HEK293T (cell line): ENCODE results near the gene PRAC1.

ENCODE experiments used
- BHLHE40 ChIP-seq: fragments of 450-650 bp; IDR thresholded peaks from 2 replicates; pipeline ENCODE4 v1.6.1; 2016; ENCODE audit warnings: mild to moderate bottlenecking, moderate library complexity, borderline replicate concordance
- CTBP1 ChIP-seq: fragments of 450-650 bp; IDR thresholded peaks from 2 replicates; pipeline ENCODE4 v1.6.1; 2016; ENCODE audit warnings: borderline replicate concordance
- ELF4 ChIP-seq: fragments of 450-650 bp; IDR thresholded peaks from 2 replicates; pipeline ENCODE4 v1.6.1; 2017; ENCODE audit warnings: antibody characterized with exemption
- FOXA1 ChIP-seq: fragments of 450-650 bp; IDR thresholded peaks from 2 replicates; pipeline ENCODE4 v1.6.1; 2016; ENCODE audit warnings: mild to moderate bottlenecking
- FOXK2 ChIP-seq: fragments of 450-650 bp; IDR thresholded peaks from 2 replicates; pipeline ENCODE4 v1.6.1; 2016; ENCODE audit warnings: mild to moderate bottlenecking
- FOXM1 ChIP-seq: fragments of 450-650 bp; IDR thresholded peaks from 2 replicates; pipeline ENCODE4 v1.6.1; 2017; ENCODE audit warnings: mild to moderate bottlenecking, borderline replicate concordance
- NFRKB ChIP-seq: fragments of 450-650 bp; IDR thresholded peaks from 2 replicates; pipeline ENCODE4 v1.6.1; 2016; ENCODE audit warnings: mild to moderate bottlenecking, moderate library complexity
- SP1 ChIP-seq: fragments of 450-650 bp; IDR thresholded peaks from 2 replicates; pipeline ENCODE4 v1.6.1; 2017
- SUZ12 ChIP-seq: fragments of 450-650 bp; IDR thresholded peaks from 2 replicates; pipeline ENCODE4 v1.6.1; 2016; ENCODE audit warnings: mild to moderate bottlenecking
- TARDBP ChIP-seq: fragments of 450-650 bp; IDR thresholded peaks from 2 replicates; pipeline ENCODE4 v1.6.1; 2016
- ZNF384 ChIP-seq: fragments of 450-650 bp; IDR thresholded peaks from 2 replicates; pipeline ENCODE4 v1.6.1; 2016
- TF ChIP-seq, protein P1 (sequence below): fragments of 450-650 bp; IDR thresholded peaks from 2 replicates; pipeline ENCODE4 v1.6.1; 2016

DNA sequence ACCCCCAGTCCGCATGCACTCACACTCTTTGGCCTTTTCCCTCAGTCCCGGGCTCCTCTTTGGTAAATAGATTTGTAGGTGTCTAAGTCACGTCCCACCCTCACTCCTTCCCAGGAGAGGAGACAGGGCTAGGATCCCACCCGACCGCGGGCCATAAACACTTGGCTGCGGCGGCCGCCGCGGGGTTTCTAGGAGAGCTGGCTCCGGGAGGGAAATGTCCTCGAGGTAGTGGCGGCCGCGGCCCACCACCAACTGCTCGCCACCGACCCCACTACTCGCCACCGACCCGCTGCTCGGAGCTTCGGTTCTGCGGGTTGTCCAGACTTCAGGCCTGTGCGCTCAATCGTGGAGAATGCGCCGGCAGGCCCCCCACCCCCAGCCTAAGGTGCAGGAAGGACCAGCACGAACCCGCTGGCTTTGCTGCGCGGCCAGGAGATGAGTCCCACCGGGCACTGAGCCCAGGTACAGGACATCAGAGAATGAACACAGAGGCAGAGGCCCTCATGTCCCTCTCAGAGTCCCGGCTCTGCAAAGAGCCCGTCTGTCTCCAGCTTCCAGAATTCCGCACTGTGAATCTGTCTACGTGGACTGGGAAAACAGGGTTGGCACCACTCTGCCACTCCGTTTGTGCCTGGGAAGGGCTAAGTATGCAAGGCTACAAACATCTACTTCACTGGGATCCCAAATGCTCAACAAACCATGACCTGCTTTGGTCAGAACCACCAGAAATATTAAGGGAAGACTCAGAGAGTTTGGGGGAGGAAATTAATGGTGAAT is 3.2 kb upstream of the PRAC1 start:
- TF ChIP-seq ZNF384 (no peak), ELF4 (no peak), FOXA1 (no peak), BHLHE40 (no peak), SUZ12 (no peak), FOXK2 (no peak), TARDBP (no peak), NFRKB (no peak), SP1 (no peak), CTBP1 (no peak), FOXM1 (no peak)
- TF ChIP-seq, protein P1, sequence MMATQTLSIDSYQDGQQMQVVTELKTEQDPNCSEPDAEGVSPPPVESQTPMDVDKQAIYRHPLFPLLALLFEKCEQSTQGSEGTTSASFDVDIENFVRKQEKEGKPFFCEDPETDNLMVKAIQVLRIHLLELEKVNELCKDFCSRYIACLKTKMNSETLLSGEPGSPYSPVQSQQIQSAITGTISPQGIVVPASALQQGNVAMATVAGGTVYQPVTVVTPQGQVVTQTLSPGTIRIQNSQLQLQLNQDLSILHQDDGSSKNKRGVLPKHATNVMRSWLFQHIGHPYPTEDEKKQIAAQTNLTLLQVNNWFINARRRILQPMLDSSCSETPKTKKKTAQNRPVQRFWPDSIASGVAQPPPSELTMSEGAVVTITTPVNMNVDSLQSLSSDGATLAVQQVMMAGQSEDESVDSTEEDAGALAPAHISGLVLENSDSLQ = no peak
